SK-N-MC (cell line): Measurements from ENCODE around the gene LINS1.

Source experiments
- EZH2 ChIP-seq: fragments of 200-600 bp; sonication (generic); IDR thresholded peaks from one replicate; pipeline ENCODE4 v1.6.1; 2017; ENCODE audit warnings: antibody characterized with exemption
- FOXP2 ChIP-seq: optimal IDR thresholded peaks from 2 replicates; pipeline ENCODE3; 2011; ENCODE audit warnings: mild to moderate bottlenecking, moderate library complexity; ENCODE audit not compliant: insufficient read depth; ENCODE audit errors: extremely low read length, control extremely low read depth
- POLR2AphosphoS5 ChIP-seq: IDR thresholded peaks from 2 replicates; pipeline ENCODE4 v1.6.1; 2012; ENCODE audit warnings: mild to moderate bottlenecking, low read depth, low read length, borderline replicate concordance

DNA sequence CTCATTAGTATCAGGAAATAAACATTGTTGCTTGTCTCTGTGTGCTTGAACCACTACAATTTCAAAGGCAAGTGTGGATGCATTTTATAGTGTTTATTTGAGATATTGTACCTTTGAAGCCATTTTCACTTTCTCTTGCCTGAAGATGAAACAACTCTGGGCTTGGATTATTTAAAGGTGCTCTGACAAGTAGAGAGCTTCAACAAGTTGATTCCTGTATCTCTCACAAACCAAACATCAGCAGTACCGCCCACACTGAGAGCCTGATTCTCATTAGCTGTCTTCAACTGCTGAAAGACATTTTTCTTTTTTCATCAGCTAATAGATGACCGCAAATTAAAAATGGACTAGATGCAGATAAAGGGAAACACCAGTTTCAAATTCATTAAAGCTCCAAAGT, 72.4 kb downstream of the LINS1 start:
- TF ChIP-seq EZH2 = no peak
- TF ChIP-seq POLR2AphosphoS5 = no peak
- TF ChIP-seq FOXP2 = no peak
